Anterior cingulate cortex (tissue), 58 donors: Measurements from ENCODE around the gene CXorf49B.
"Not testable (repeated sequence)": the region's sequence is repeated elsewhere in the genome, so short reads cannot be mapped to it uniquely, and the experiment has no call there.

Source experiments
- DNase-seq, 58 donors: peaks; one replicate each; lab custom pipeline; 2025; lab: John Stamatoyannopoulos, UW

Gene CXorf49B

DNA sequence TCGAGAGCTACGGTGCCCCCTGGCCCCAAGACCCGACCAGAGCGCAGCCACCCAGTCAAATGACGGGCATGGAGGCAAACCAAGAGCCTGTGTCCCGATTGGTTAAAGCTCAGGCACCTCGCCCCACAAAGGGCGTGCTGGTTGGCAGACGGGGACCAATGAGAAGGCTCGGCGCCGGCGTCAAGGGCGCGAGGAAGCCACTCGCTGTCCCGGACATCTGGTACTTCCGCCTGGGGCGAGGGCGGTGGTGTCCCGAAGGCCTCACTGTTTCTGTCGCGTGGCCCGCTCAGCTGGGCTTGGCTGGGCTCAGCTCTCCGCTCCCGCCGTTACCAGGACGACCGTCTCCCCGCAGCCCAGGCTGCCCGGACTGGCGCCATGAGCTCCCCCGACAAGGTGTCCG, at the start of gene CXorf49B:
Gene CXorf49B (plus strand): TSS at position 301 of the 400 bp plus-strand sequence. CDS start 75 bp downstream, at position 376.
- DNase-seq = not testable (repeated sequence)

DNA sequence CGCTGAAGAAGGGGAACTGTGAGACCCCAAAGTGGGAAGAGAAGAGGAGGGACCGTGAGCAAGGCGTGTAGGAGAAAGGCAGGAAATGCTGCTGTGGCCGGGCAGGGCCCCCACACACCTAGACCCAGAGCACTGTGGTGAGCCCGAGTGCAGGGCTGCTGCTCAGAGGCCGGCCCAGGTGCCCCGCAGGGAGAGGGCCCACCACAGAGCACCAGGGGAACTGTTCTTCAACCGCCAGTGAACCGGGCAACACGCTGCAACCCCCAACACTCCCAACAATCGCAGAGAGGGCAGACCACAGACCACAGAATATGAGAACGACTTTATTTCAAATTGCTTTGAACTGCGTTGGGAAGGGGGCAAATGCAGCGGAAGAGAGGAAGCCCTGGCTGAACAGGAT, 49.1 kb upstream of the CXorf49B start:
- not testable (repeated sequence) for DNase-seq

DNA sequence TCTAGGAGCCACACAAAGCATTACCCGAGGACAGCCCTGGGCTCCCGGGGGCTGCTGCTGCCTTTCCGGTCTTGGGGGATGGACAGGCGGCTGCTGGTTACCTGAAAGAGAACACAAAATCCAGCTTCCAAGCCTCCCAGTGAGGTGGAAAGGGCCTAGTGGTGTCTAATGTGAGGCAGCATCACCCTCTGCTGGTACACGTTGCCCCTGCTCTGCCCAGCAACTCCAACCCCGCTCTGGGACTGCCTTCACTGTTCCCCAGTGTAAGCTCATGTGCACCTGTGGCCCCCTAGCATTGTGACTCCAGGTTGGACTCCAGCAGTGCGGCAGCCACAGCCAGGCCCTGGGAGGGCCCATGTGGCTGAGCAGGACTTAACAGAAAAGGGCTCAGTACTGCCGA, 47.6 kb upstream of the CXorf49B start:
- not testable (repeated sequence) for DNase-seq

DNA sequence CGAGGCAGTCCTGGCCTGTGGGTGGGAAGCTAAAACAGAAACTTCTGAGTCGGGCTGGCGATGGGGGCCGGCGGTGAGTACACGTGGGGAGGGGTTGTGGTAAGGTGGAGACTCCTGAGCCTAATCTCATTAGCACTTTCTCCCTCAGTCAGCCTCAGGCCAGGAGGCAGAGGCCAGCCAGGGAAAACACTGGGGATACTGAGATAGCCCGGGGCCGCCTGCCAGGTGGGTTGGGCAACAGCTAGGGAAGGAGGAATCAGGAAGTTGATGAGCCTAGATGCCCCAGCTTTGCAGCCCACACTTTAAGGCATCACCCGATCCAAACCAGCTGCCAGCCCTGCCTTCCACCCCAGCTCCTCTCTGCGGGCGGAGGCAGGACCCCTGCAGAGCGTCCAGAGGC, 46.8 kb upstream of the CXorf49B start:
- DNase-seq = not testable (repeated sequence)

DNA sequence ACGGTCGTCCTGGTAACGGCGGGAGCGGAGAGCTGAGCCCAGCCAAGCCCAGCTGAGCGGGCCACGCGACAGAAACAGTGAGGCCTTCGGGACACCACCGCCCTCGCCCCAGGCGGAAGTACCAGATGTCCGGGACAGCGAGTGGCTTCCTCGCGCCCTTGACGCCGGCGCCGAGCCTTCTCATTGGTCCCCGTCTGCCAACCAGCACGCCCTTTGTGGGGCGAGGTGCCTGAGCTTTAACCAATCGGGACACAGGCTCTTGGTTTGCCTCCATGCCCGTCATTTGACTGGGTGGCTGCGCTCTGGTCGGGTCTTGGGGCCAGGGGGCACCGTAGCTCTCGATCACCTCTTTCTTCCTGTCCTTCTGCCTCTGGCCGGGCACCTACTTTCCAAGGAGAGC, 45.0 kb upstream of the CXorf49B start, which contains the start of gene CXorf49:
Gene CXorf49 (minus strand): TSS at position 101 of the 400 bp plus-strand sequence. CDS start 134 bp downstream, outside the sequence.
- DNase-seq = not testable (repeated sequence)

DNA sequence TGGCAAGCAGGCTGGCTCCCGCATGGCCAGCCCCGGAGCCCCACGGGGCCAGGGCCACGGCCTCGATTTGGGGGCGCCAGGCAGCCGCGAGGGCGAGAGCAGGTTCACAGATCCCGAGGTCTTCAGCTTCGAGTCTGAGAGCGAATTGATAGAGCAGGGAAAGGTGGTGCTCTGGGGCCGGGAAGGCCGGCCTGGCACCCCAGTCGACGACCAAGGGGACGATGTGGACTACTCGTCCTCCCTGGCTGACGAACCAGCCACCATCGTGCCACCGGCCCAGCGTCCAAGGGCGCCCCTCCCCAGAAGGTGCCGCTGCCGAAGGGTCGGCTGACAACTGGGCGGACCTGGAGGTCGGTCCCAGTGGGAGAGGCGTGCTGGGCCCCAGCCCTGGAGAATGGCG, 44.0 kb upstream of the CXorf49B start:
- not testable (repeated sequence) for DNase-seq

DNA sequence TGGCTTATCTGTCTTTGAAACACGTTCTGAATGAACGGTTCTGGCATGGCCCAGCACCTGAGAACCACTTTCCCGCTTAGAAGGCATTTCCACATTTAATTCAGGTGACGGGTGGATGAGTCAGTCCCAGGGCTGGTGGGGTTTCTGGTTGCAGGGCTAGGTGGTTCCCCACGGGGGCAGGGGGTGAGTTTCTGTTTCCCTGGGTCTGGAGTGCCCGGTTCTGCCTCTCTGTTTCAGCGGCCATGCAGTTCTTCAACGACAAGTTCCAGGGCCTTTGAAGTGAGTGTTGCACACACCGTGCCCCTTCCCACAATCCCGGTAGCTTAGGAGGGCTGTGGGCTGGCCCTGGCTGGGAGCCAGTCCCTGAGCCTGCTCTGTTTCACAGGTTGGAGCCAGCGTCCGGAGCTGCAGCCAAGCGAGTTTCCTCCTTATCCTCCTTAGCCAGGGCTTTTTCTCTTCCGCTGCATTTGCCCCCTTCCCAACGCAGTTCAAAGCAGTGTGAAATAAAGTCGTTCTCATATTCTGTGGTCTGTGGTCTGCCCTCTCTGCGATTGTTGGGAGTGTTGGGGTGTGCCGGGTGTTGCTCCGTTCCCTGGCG, 42.8 kb upstream of the CXorf49B start:
- not testable (repeated sequence) for DNase-seq

DNA sequence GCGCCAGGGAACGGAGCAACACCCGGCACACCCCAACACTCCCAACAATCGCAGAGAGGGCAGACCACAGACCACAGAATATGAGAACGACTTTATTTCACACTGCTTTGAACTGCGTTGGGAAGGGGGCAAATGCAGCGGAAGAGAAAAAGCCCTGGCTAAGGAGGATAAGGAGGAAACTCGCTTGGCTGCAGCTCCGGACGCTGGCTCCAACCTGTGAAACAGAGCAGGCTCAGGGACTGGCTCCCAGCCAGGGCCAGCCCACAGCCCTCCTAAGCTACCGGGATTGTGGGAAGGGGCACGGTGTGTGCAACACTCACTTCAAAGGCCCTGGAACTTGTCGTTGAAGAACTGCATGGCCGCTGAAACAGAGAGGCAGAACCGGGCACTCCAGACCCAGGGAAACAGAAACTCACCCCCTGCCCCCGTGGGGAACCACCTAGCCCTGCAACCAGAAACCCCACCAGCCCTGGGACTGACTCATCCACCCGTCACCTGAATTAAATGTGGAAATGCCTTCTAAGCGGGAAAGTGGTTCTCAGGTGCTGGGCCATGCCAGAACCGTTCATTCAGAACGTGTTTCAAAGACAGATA, 2.4 kb upstream of the CXorf49B start:
- not testable (repeated sequence) for DNase-seq

DNA sequence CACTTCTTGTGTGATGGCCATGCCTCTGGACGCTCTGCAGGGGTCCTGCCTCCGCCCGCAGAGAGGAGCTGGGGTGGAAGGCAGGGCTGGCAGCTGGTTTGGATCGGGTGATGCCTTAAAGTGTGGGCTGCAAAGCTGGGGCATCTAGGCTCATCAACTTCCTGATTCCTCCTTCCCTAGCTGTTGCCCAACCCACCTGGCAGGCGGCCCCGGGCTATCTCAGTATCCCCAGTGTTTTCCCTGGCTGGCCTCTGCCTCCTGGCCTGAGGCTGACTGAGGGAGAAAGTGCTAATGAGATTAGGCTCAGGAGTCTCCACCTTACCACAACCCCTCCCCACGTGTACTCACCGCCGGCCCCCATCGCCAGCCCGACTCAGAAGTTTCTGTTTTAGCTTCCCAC, 1.7 kb downstream of the CXorf49B start:
- DNase-seq = not testable (repeated sequence)

DNA sequence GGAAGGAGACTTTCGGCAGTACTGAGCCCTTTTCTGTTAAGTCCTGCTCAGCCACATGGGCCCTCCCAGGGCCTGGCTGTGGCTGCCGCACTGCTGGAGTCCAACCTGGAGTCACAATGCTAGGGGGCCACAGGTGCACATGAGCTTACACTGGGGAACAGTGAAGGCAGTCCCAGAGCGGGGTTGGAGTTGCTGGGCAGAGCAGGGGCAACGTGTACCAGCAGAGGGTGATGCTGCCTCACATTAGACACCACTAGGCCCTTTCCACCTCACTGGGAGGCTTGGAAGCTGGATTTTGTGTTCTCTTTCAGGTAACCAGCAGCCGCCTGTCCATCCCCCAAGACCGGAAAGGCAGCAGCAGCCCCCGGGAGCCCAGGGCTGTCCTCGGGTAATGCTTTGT, 2.5 kb downstream of the CXorf49B start:
- DNase-seq = not testable (repeated sequence)

DNA sequence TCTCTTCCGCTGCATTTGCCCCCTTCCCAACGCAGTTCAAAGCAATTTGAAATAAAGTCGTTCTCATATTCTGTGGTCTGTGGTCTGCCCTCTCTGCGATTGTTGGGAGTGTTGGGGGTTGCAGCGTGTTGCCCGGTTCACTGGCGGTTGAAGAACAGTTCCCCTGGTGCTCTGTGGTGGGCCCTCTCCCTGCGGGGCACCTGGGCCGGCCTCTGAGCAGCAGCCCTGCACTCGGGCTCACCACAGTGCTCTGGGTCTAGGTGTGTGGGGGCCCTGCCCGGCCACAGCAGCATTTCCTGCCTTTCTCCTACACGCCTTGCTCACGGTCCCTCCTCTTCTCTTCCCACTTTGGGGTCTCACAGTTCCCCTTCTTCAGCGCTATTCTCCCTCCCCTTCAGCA, 4.0 kb downstream of the CXorf49B start:
- DNase-seq = not testable (repeated sequence)

DNA sequence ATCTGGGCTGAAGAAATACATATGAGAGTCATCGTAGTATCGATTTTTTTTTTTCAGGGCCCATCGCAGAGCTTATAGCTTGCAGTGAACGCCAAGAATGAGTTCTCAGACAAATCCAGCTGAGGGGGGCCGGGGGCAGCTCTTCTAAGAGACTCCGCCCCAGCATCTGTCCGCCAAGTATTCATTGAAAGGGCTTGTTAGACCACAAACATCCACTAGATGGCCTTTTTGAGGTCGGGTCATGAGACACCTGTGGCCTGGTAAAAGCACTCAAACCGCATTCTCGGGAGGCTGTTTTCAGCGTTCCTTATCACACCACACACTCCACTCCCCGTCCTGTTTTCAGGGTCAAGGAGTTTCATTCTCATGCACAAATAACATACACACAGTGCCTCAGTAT, 15.2 kb downstream of the CXorf49B start:
- not testable (repeated sequence) for DNase-seq

DNA sequence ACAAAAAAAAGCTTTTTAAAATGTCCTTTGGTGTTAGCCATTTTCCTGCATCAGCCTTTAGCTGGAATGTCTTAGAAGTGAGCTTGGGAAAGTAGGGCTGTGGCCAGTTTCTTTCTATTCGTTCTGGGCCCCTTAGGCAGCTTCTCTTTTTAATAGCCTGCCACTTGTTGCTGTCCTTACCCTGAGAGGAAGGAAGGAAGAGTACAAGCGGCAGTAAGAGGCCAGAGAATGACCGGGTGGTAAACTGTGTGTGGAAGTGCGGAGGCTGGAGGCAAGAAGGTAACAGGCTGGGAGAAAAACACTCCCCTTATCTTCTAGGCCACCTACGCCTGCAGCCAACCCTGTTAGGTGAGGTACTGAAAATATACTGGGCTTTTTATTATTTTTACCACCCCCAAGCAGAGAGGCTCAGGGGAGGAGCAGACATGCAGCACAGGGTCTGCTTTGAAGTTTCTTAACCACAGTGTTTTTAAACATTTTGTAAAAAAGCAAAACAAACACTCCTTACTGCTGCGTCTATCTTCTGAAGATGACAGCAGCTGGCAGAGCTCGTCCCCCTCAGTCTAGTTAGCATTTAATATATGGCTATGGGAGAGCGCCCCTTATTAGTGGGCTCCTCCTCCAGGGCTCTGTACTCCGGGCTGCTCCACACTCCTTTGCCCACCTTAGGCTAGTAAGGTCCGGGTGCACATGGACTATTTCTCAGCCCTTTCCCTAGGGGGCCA, 19.2 kb downstream of the CXorf49B start:
- DNase-seq = not testable (repeated sequence)

DNA sequence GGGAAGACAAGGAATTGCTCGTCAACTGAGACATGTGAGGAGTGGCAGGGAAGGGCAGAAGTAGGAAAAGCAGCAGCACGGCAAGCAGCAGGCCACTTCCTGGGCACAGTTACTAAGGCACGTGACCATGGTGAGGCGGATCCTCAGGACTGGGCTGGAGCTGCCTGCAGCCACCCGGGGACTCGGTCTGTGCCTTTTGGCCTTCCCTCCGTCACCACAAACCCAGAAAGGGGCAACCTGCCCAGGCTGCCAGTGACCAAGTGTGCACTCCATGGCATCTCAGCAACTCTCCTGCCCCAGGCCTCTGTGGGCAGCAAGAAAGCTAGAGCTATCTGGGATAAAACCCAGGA, 19.8 kb downstream of the CXorf49B start:
- not testable (repeated sequence) for DNase-seq

DNA sequence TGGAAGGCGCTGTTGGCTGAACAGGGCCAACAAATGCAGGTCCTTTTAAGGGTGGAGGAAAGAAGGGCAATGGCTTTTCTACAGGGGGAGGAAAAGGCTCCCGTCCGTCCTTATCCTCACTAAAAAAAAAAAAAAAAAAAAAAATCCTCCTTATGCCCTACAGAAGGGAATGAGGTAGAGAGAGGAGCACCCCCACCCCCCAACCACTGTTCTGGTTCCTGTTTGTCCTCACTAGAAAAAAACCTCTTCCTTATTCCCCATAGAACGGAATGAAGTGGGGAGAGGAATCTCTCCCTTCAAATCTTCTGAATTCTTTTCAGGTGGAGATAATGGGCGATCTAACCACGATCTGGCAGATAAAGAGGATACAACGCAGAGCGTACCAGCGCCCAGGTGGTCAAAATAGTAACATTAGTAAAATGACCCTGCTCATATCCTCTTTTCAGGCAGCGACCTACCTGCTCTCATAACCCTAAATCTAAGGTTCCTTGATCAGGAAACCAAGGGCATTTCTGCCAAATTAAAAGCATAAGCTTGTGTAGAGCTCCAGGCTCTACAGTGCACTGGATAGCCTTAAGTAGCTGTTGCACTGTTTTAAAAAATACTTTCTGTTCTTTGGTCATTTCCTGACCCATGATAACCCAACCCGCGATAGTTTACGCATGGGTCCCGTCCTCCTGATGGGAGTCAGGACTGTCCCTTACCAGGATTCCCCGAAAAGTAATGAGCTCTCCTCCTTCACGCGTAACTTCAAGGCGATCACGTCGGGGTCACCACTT, 20.6 kb downstream of the CXorf49B start:
- not testable (repeated sequence) for DNase-seq

DNA sequence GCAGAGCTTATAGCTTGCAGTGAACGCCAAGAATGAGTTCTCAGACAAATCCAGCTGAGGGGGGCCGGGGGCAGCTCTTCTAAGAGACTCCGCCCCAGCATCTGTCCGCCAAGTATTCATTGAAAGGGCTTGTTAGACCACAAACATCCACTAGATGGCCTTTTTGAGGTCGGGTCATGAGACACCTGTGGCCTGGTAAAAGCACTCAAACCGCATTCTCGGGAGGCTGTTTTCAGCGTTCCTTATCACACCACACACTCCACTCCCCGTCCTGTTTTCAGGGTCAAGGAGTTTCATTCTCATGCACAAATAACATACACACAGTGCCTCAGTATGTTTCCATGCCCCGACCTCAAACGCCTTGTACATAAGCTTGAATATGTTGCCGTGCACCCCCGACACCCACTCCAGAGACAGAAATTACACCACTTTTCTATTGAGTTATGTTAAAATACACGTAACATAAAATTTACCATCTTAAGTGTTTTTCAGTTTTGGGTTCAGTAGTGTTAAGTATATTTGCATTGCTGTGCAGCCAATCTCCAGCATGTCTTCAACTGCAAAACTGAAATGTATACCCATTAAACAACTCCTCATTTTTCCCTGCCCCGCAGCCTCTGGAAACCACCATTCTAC, 21.3 kb downstream of the CXorf49B start:
- not testable (repeated sequence) for DNase-seq

DNA sequence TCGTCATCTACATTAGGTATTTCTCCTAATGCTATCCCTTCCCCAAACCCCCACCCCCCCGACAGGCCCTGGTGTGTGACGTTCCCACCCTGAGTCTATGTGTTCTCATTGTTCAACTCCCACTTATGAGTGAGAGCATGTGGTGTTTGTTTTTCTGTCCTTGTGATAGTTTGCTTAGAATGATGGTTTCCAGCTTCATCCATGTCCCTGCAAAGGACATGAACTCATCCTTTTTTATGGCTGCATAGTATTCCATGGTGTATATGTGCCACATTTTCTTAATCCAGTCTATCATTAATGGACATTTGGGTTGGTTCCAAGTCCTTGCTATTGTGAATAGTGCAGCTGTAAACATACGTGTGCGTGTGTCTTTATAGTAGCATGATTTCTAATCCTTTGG, 43.3 kb downstream of the CXorf49B start:
- not testable (repeated sequence) for DNase-seq

DNA sequence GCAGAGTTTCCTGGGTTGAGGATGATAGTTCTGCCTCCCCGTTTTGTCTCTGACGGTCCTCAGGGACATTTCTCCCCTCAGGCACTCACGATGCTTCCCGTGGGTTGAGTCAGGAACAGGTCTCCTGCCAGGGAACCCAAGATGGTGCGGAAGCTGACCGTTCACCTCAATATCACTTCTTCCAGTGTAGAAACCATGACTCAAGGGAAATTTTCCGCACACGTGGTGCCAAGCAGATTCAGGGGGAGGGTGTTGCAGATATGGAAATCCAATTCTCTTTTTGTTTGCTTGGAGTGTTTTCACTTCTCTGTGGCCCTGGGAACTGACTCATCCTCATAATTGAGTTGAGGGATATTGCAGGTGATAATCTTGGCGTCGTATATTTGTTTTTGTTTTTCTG, 46.7 kb downstream of the CXorf49B start:
- DNase-seq = no peak

DNA sequence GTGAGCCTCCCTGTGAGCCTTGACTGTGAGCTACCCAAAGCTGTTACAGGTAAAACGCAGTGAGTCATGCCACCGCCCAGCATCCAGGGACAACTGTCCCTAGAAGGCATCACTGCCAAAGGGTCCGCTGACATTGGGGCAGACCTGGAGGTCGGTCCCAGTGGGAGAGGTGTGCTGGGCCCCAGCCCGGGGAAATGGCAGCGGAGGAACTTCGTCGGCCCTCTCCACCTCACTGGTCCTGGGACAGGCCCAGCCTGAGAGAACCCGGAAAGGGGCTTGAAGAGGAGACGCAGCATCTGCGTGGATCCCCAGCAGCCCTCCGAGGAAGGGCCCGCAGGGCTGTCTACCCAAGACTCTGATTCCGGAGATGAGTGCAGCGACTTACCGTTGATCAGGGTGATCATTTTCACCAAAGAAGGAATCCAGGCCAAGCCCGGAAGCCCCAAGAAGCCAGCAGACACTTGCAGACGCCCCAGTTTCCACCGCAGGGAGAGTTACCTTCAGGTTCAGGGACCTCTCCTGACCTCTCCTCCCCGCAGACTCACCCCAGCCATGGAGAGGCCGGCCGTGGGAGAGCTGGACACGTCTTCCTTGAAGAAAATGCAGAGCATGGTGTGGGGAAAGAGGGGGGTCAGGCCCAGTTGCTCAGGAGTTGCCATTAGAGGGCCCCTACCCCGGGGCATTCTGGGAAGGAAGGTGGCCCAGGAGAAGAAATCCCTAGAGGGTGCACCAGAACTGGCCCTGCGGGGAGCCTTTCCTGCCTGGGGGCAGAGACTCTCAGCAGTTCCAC, 51.2 kb downstream of the CXorf49B start:
- no peak for DNase-seq
